K562 (cell line): ENCODE results near the gene CKS2.

Experiments used
- EP300 ChIP-seq: IDR thresholded peaks from 2 replicates; pipeline ENCODE4 v1.6.1; 2012; ENCODE audit warnings: low read length, improper control_type of control experiment
- PHF21A ChIP-seq: fragments of 450-650 bp; IDR thresholded peaks from 2 replicates; pipeline ENCODE4 v1.6.1; 2017; ENCODE audit warnings: low read depth, borderline replicate concordance
- RFX5 ChIP-seq: IDR thresholded peaks from 2 replicates; pipeline ENCODE4 v1.6.1; 2011; ENCODE audit warnings: low read depth, mild to moderate bottlenecking, improper control_type of control experiment, low read length
- TAF1 ChIP-seq: IDR thresholded peaks from 2 replicates; pipeline ENCODE4 v1.6.1; 2011; ENCODE audit warnings: mild to moderate bottlenecking, low read length, moderate library complexity; ENCODE audit not compliant: insufficient read depth, control insufficient read depth, severe bottlenecking; ENCODE audit errors: extremely low read depth
- ZKSCAN1 ChIP-seq: fragments of 150-350 bp; IDR thresholded peaks from 2 replicates; pipeline ENCODE4 v1.6.1; 2016; ENCODE audit warnings: low read depth, low read length
- TF ChIP-seq, protein P1 (sequence below), 3 experiments: IDR thresholded peaks in 2 of 3; conservative IDR thresholded peaks in 1 of 3; 2 replicates each; pipeline ENCODE4 v1.5.1; 2011 to 2012; ENCODE audit warnings: low read length in 3 of 3, mild to moderate bottlenecking in 3 of 3, control low read depth in 2 of 3, improper control_type of control experiment in 1 of 3, inconsistent platforms in 1 of 3, low read depth in 1 of 3, mixed read lengths in 1 of 3, moderate library complexity in 1 of 3; ENCODE audit not compliant: insufficient read depth in 2 of 3
- TF ChIP-seq, protein P2 (sequence below), 2 experiments: IDR thresholded peaks; 2 replicates each; pipeline ENCODE4 v1.6.1; 2011; ENCODE audit warnings: borderline replicate concordance in 1 of 2, control low read depth in 1 of 2, low read depth in 1 of 2, low read length in 1 of 2, mild to moderate bottlenecking in 1 of 2, mixed read lengths in 1 of 2, moderate library complexity in 1 of 2; ENCODE audit not compliant: insufficient read depth in 1 of 2, insufficient read length in 1 of 2, poor library complexity in 1 of 2, severe bottlenecking in 1 of 2; ENCODE audit errors: extremely low read depth in 1 of 2

DNA sequence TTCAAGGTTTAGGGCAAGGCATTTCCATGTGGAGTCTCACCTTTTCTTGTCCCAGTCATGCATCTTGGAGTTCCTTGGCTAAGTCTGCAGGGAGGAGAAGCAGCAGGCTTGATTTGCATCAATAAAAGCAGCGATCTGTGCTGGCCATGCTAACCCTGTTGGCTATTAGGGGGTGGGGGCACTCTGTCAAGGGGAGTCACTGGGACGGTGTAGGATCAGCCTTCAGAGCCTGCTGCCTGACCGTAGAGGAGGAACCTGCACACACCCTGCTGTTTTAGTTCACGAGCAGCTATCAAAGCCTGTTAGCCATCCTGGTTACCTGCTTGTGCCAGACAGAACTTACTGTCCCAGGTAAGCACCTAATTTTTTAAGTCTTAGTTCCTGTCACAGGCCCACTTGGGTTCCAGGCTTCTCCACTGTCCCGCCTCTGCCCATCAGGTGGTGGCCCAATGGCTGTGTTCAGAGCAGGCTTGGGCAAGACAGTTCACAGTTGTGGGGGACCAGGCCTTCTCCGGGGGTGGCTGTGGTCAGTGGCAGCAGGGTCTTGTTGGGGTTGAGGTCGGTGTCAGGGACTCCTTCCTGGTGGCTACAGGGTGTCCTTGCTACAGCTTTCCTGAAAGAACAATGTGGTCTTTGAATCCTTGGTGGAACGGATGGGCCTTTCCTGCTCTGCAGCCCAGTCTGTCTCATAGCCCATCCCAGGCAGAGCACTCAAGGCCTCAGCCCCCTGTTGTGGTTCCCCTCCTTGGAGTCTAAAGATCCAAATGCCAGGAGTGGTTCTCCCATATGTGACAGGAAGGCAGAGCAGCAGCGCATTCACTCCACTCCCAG lies 51.0 kb downstream of the CKS2 start:
- no peak for TF ChIP-seq ZKSCAN1
- TF ChIP-seq RFX5, result no peak
- TF ChIP-seq, protein P1, sequence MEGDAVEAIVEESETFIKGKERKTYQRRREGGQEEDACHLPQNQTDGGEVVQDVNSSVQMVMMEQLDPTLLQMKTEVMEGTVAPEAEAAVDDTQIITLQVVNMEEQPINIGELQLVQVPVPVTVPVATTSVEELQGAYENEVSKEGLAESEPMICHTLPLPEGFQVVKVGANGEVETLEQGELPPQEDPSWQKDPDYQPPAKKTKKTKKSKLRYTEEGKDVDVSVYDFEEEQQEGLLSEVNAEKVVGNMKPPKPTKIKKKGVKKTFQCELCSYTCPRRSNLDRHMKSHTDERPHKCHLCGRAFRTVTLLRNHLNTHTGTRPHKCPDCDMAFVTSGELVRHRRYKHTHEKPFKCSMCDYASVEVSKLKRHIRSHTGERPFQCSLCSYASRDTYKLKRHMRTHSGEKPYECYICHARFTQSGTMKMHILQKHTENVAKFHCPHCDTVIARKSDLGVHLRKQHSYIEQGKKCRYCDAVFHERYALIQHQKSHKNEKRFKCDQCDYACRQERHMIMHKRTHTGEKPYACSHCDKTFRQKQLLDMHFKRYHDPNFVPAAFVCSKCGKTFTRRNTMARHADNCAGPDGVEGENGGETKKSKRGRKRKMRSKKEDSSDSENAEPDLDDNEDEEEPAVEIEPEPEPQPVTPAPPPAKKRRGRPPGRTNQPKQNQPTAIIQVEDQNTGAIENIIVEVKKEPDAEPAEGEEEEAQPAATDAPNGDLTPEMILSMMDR (IDR thresholded peaks at IDR 0.05 in 2 of 3, conservative IDR thresholded peaks at IDR 0.05 in 1 of 3; ENCODE audit: insufficient read depth in 2 of 3, low read depth in 1 of 3, low read length in 3 of 3), result no peak
- no peak for TF ChIP-seq PHF21A
- TF ChIP-seq EP300, result no peak
- TF ChIP-seq, protein P2, sequence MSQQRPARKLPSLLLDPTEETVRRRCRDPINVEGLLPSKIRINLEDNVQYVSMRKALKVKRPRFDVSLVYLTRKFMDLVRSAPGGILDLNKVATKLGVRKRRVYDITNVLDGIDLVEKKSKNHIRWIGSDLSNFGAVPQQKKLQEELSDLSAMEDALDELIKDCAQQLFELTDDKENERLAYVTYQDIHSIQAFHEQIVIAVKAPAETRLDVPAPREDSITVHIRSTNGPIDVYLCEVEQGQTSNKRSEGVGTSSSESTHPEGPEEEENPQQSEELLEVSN (IDR thresholded peaks at IDR 0.05; ENCODE audit: borderline replicate concordance in 1 of 2, extremely low read depth in 1 of 2, insufficient read depth in 1 of 2, insufficient read length in 1 of 2, low read depth in 1 of 2, low read length in 1 of 2, poor library complexity in 1 of 2, severe bottlenecking in 1 of 2), result no peak
- no peak for TF ChIP-seq TAF1
